ENCODE measurements around the gene ERCC8. TPM values are rescaled to one million over a fixed set of nuclear protein-coding genes. Genes with fewer than 3 reads are reported as not detected.
"Not testable (repeated sequence)": the region's sequence is repeated elsewhere in the genome, so short reads cannot be mapped to it uniquely, and the experiment has no call there.

ERCC8 gene
- total RNA-seq, 2 donors from 2014 or later: 6.6 to 6.8 TPM

GRCh38 chr5:60888359-60889061 is 56.4 kb downstream of the ERCC8 start:
- no peak overlapping the region for H3K4me3 Mint-ChIP-seq
- ATAC-seq: no peak
- H3K4me1 Mint-ChIP-seq: no peaks in the 10 kb centered on the region
- no peaks in the 10 kb centered on the region for H3K9me3 ChIP-seq (ENCODE audit: control insufficient read depth, low read length, poor library complexity, severe bottlenecking)
- no peak for DNase-seq
- no peaks in the 10 kb centered on the region for H3K27me3 Mint-ChIP-seq
- H3K36me3 Mint-ChIP-seq (ENCODE audit: low read depth): peaks cover 8% of the 10 kb centered on the region
- no peak overlapping the region for H3K27ac Mint-ChIP-seq

GRCh38 chr5:60887746-60888145 is 57.1 kb downstream of the ERCC8 start:
- no peak overlapping the region for H3K27ac Mint-ChIP-seq
- no peaks in the 10 kb centered on the region for H3K27me3 Mint-ChIP-seq
- peaks cover 2% of the 10 kb centered on the region for H3K36me3 Mint-ChIP-seq (ENCODE audit: low read depth)
- H3K4me3 Mint-ChIP-seq: no peak overlapping the region
- no peak for ATAC-seq
- H3K4me1 Mint-ChIP-seq: no peaks in the 10 kb centered on the region
- H3K9me3 ChIP-seq (ENCODE audit: control insufficient read depth, low read length, poor library complexity, severe bottlenecking): no peaks in the 10 kb centered on the region
- no peak for DNase-seq

GRCh38 chr5:60887096-60887495 is 57.8 kb downstream of the ERCC8 start:
- Mint-ChIP-seq H3K27ac (no peak overlapping the region), H3K4me3 (no peak overlapping the region), H3K4me1 (no peaks in the 10 kb centered on the region), H3K27me3 (no peaks in the 10 kb centered on the region), H3K36me3 (ENCODE audit: low read depth) (peaks cover 2% of the 10 kb centered on the region)
- no peaks in the 10 kb centered on the region for H3K9me3 ChIP-seq (ENCODE audit: control insufficient read depth, low read length, poor library complexity, severe bottlenecking)
- no peak for ATAC-seq
- DNase-seq: no peak

- Mint-ChIP-seq H3K4me3 (no peak overlapping the region), H3K27ac (no peak overlapping the region), H3K27me3 (no peaks in the 10 kb centered on the region), H3K36me3 (ENCODE audit: low read depth) (peaks cover 2% of the 10 kb centered on the region), H3K4me1 (no peaks in the 10 kb centered on the region)
- no peaks in the 10 kb centered on the region for H3K9me3 ChIP-seq (ENCODE audit: control insufficient read depth, low read length, poor library complexity, severe bottlenecking)
- DNase-seq (no peak), ATAC-seq (no peak)
These were observed 58.7 kb downstream of the ERCC8 start for GRCh38 chr5:60886158-60886557.

- Mint-ChIP-seq H3K27ac (no peak overlapping the region), H3K4me3 (no peak overlapping the region), H3K27me3 (no peaks in the 10 kb centered on the region), H3K4me1 (no peaks in the 10 kb centered on the region), H3K36me3 (ENCODE audit: low read depth) (peaks cover 2% of the 10 kb centered on the region)
- ATAC-seq (no peak), DNase-seq (no peak)
- no peaks in the 10 kb centered on the region for H3K9me3 ChIP-seq (ENCODE audit: control insufficient read depth, low read length, poor library complexity, severe bottlenecking)
These were observed 61.6 kb downstream of the ERCC8 start for GRCh38 chr5:60883229-60883628.

GRCh38 chr5:60872892-60873291 is 72.0 kb downstream of the ERCC8 start:
- no peaks in the 10 kb centered on the region for H3K27me3 Mint-ChIP-seq
- no peak overlapping the region for H3K27ac Mint-ChIP-seq
- H3K9me3 ChIP-seq (ENCODE audit: control insufficient read depth, low read length, poor library complexity, severe bottlenecking): no peaks in the 10 kb centered on the region
- ATAC-seq: no peak
- DNase-seq: no peak
- H3K4me1 Mint-ChIP-seq: no peaks in the 10 kb centered on the region
- H3K4me3 Mint-ChIP-seq: no peak overlapping the region
- peaks cover 4% of the 10 kb centered on the region for H3K36me3 Mint-ChIP-seq (ENCODE audit: low read depth)

GRCh38 chr5:60870857-60871256 is 74.0 kb downstream of the ERCC8 start:
- Mint-ChIP-seq H3K27me3 (no peaks in the 10 kb centered on the region), H3K4me3 (no peak overlapping the region), H3K4me1 (no peaks in the 10 kb centered on the region), H3K36me3 (ENCODE audit: low read depth) (peaks cover 4% of the 10 kb centered on the region), H3K27ac (no peak overlapping the region)
- no peak for DNase-seq
- no peak for ATAC-seq
- H3K9me3 ChIP-seq (ENCODE audit: control insufficient read depth, low read length, poor library complexity, severe bottlenecking): no peaks in the 10 kb centered on the region

GRCh38 chr5:60860572-60860971 is 84.3 kb downstream of the ERCC8 start:
- not testable (repeated sequence) for H3K4me1 Mint-ChIP-seq; DNase-seq; H3K27me3 Mint-ChIP-seq; H3K9me3 ChIP-seq (ENCODE audit: control insufficient read depth, low read length, poor library complexity, severe bottlenecking); H3K27ac Mint-ChIP-seq; H3K4me3 Mint-ChIP-seq; ATAC-seq; H3K36me3 Mint-ChIP-seq (ENCODE audit: low read depth)

- no peaks in the 10 kb centered on the region for H3K9me3 ChIP-seq (ENCODE audit: control insufficient read depth, low read length, poor library complexity, severe bottlenecking)
- no peaks in the 10 kb centered on the region for H3K4me1 Mint-ChIP-seq
- no peak for DNase-seq
- no peak for ATAC-seq
- H3K27ac Mint-ChIP-seq: no peak overlapping the region
- no peak overlapping the region for H3K4me3 Mint-ChIP-seq
- no peaks in the 10 kb centered on the region for H3K36me3 Mint-ChIP-seq (ENCODE audit: low read depth)
- H3K27me3 Mint-ChIP-seq: no peaks in the 10 kb centered on the region
These were observed 88.8 kb downstream of the ERCC8 start for GRCh38 chr5:60856066-60856465.

GRCh38 chr5:60852940-60853339 is 91.9 kb downstream of the ERCC8 start:
- DNase-seq: no peak
- Mint-ChIP-seq H3K27ac (no peak overlapping the region), H3K36me3 (ENCODE audit: low read depth) (no peaks in the 10 kb centered on the region), H3K4me1 (no peaks in the 10 kb centered on the region), H3K4me3 (no peak overlapping the region), H3K27me3 (no peaks in the 10 kb centered on the region)
- ATAC-seq: no peak
- no peaks in the 10 kb centered on the region for H3K9me3 ChIP-seq (ENCODE audit: control insufficient read depth, low read length, poor library complexity, severe bottlenecking)

- DNase-seq: no peak
- no peaks in the 10 kb centered on the region for H3K36me3 Mint-ChIP-seq (ENCODE audit: low read depth)
- no peaks in the 10 kb centered on the region for H3K27me3 Mint-ChIP-seq
- ATAC-seq: no peak
- no peaks in the 10 kb centered on the region for H3K4me1 Mint-ChIP-seq
- H3K9me3 ChIP-seq (ENCODE audit: control insufficient read depth, low read length, poor library complexity, severe bottlenecking): no peaks in the 10 kb centered on the region
- no peak overlapping the region for H3K4me3 Mint-ChIP-seq
- H3K27ac Mint-ChIP-seq: no peak overlapping the region
These were observed 92.6 kb downstream of the ERCC8 start for GRCh38 chr5:60852317-60852716.

- H3K4me1 Mint-ChIP-seq: no peaks in the 10 kb centered on the region
- DNase-seq: no peak
- no peak for ATAC-seq
These were observed 93.2 kb downstream of the ERCC8 start for GRCh38 chr5:60851626-60852025.

GRCh38 chr5:60846298-60846697 is 98.6 kb downstream of the ERCC8 start:
- Mint-ChIP-seq H3K4me1 (peaks cover 4% of the 10 kb centered on the region), H3K36me3 (ENCODE audit: low read depth) (no peaks in the 10 kb centered on the region), H3K4me3 (no peak overlapping the region), H3K27ac (no peak overlapping the region), H3K27me3 (peaks cover 46% of the 10 kb centered on the region)
- DNase-seq: no peak
- no peaks in the 10 kb centered on the region for H3K9me3 ChIP-seq (ENCODE audit: control insufficient read depth, low read length, poor library complexity, severe bottlenecking)
- ATAC-seq: no peak

More at GRCh38 chr5:60851626-60852025, 93.2 kb downstream of the ERCC8 start:
- no peaks in the 10 kb centered on the region for H3K9me3 ChIP-seq (ENCODE audit: control insufficient read depth, low read length, poor library complexity, severe bottlenecking)
- Mint-ChIP-seq H3K4me3 (no peak overlapping the region), H3K36me3 (ENCODE audit: low read depth) (no peaks in the 10 kb centered on the region), H3K27ac (no peak overlapping the region), H3K27me3 (peaks cover 3% of the 10 kb centered on the region)
